ENCODE data around the gene CD200R1L. TPM values are rescaled to one million over a fixed set of nuclear protein-coding genes. Genes with fewer than 3 reads are reported as not detected.

CD200R1L gene
- total RNA-seq, 2 donors from 2014 or later = not detected

- Histone ChIP-seq H3K4me1 (peaks cover 3% of the 10 kb centered on the region), H3K9me3 (no peaks in the 10 kb centered on the region), H3K27ac (no peak overlapping the region), H3K4me3 (no peak overlapping the region), H3K27me3 (no peaks in the 10 kb centered on the region), H3K36me3 (replicated peaks in 1 of 2; ENCODE audit: insufficient read depth in 1 of 2, low read depth in 2 of 2) (no peaks in the 10 kb centered on the region)
- ATAC-seq = no peak
- TF ChIP-seq CTCF (IDR thresholded peaks at IDR 0.05) = no peak
- no peak for TF ChIP-seq POLR2A (IDR thresholded peaks at IDR 0.05)
- intact Hi-C loops (cut with DNase I) = no loop called here
- 54 to 69% methylated on average over 3 of the region's 3 CpGs for WGBS, 2 donors
- DNase-seq = no peak
Measured at GRCh38 chr3:112789787-112790186, 56.9 kb downstream of the CD200R1L start.

- DNase-seq = no peak
- intact Hi-C loops (cut with DNase I) = no loop called here
- 71 to 82% methylated on average over 3 of the region's 3 CpGs for WGBS, 2 donors
- no peak for ATAC-seq
- Histone ChIP-seq H3K9me3 (no peaks in the 10 kb centered on the region), H3K4me1 (no peaks in the 10 kb centered on the region), H3K27ac (no peak overlapping the region), H3K27me3 (no peaks in the 10 kb centered on the region), H3K4me3 (no peak overlapping the region), H3K36me3 (replicated peaks in 1 of 2; ENCODE audit: insufficient read depth in 1 of 2, low read depth in 2 of 2) (no peaks in the 10 kb centered on the region)
- TF ChIP-seq CTCF (IDR thresholded peaks at IDR 0.05) (no peak), POLR2A (IDR thresholded peaks at IDR 0.05) (no peak)
Measured at GRCh38 chr3:112786881-112787579, 59.6 kb downstream of the CD200R1L start.

- DNase-seq (no peak), ATAC-seq (no peak)
- no peaks in the 10 kb centered on the region for H3K4me1 ChIP-seq
- H3K4me3 ChIP-seq = no peak overlapping the region
- intact Hi-C loops (cut with DNase I) = no loop called here
- H3K27ac ChIP-seq = no peak overlapping the region
- no peaks in the 10 kb centered on the region for H3K9me3 ChIP-seq
- no peaks in the 10 kb centered on the region for H3K27me3 ChIP-seq
- 2% methylated on average over 2 of the region's 2 CpGs for WGBS, 2 donors
- no peak for TF ChIP-seq CTCF (IDR thresholded peaks at IDR 0.05)
- TF ChIP-seq POLR2A (IDR thresholded peaks at IDR 0.05) = no peak
- H3K36me3 ChIP-seq (replicated peaks in 1 of 2; ENCODE audit: insufficient read depth in 1 of 2, low read depth in 2 of 2) = no peaks in the 10 kb centered on the region
Measured at GRCh38 chr3:112786002-112786590, 60.6 kb downstream of the CD200R1L start.

- no peaks in the 10 kb centered on the region for H3K4me1 ChIP-seq
- no peaks in the 10 kb centered on the region for H3K27me3 ChIP-seq
- WGBS, 2 donors = 56 to 61% methylated on average over 9 of the region's 9 CpGs
- ATAC-seq (no peak), DNase-seq (no peak)
- H3K4me3 ChIP-seq = no peak overlapping the region
- no peaks in the 10 kb centered on the region for H3K36me3 ChIP-seq (replicated peaks in 1 of 2; ENCODE audit: insufficient read depth in 1 of 2, low read depth in 2 of 2)
- intact Hi-C loops (cut with DNase I) = no loop called here
- no peaks in the 10 kb centered on the region for H3K9me3 ChIP-seq
- no peak overlapping the region for H3K27ac ChIP-seq
- TF ChIP-seq POLR2A (IDR thresholded peaks at IDR 0.05) = no peak
- TF ChIP-seq CTCF (IDR thresholded peaks at IDR 0.05) = no peak
Measured at GRCh38 chr3:112785321-112786001, 61.2 kb downstream of the CD200R1L start.

Data from body of pancreas (tissue), 4 donors.